Suppressor macrophage treated with lipopolysaccharide for 4 hours (primary cell): Measurements from ENCODE around the gene GNAO1.

Source experiments
- DNase-seq: peaks from one replicate; pipeline ENCODE4 v3.0.0-alpha.2; 2020

Gene GNAO1

DNA sequence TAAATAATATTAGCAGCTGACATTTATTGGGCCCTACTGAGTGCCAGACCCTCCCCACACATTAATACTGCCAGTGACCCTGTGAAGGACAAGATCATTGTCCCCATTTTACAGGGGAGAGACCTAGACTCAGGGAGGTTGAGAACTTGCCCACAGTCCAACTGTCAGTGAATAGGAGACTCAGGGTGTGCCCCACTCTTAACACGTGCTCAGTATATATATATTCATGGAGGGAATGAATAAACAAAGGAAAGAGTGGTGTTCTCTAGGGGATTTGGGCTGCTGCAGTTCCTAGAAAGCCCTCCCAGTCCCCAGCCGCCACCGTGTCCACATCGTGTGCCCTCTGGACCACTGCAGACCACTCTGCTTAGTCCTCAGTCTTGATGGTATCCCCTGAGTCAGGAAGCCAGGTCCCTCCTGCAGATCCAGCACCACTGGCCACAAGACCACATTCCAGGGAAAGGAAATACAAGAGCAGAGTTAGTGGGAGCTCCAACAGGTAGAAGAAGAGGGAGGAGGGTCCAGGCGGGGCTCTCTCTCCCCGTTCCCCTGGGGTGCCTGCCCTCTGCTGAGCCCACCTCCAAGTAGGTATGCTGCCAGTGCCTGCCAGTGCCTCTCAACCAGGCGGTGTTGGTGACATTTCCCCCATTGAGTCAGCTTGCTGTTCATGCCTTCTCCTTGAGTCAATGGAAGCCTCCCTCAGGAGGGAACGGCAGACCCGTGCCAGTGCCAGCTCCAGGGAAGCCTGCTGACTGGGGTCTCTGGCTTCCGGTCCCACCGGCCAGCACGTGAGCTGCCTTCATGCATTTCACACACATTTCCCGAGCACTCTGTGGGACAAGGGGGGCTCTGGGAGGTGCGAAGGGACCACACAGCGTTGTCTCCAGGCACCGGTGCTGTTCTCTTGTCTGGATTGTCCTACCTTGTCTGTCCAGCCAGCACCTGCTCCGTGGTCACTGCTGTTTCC is 75.6 kb downstream of the GNAO1 start:
- DNase-seq: no peak

DNA sequence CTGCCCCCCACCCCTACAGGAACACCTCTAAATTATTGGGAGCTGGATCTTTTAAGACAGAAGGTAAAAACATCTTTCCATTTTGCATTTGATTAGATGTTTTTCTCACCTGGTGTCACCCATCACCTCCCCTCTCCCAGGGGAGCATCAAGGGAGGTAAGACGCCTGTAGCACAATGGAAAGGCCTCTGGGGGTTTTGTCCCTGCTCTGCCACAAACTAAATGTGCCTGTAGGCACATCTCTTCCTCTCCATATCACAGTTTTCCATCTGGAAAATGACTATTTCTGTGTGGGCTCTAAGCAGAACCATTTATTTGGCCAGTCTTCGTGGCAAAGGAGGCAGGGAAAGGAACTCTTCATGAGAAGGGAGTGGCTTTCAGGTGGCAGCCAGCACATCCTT is 76.6 kb downstream of the GNAO1 start:
- no peak for DNase-seq

DNA sequence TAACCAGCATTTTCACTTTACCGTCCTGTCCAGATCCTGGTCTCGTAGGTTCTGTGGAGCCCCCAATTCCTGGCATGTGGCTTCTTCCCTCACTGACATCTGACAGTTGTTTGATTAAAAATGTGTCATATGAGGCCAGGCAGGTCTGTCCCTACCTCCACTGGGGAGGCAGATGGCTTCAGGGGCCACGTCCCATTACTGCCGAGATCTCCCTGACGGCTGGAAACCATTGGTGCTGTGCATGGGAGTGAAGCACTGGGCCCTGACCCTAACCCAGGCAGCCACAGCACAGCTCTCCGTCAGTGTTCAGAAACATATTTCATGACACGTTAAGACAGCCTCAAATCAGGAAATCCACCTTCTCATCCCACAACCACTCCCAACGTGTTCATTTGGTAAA is 77.5 kb downstream of the GNAO1 start:
- DNase-seq: no peak

DNA sequence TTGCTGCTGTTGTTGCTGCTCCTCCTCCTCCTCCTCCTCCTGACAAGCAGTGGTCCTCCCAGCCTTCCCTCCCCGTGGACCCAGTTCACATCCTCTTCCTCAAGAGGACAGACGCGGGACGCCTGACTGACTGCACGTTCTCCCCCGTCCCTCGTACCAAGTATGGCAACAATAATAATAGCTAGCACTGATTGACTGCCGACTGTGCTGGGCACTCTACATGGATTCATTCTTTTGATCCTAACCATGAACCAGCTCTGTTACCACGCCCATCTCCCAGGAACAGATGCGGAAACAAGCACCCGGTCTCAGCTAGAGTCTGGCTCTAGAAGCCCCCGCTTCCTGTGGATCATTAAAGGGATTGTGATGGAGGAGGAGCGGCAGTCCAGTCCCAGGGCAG is 78.0 kb downstream of the GNAO1 start:
- DNase-seq: no peak

DNA sequence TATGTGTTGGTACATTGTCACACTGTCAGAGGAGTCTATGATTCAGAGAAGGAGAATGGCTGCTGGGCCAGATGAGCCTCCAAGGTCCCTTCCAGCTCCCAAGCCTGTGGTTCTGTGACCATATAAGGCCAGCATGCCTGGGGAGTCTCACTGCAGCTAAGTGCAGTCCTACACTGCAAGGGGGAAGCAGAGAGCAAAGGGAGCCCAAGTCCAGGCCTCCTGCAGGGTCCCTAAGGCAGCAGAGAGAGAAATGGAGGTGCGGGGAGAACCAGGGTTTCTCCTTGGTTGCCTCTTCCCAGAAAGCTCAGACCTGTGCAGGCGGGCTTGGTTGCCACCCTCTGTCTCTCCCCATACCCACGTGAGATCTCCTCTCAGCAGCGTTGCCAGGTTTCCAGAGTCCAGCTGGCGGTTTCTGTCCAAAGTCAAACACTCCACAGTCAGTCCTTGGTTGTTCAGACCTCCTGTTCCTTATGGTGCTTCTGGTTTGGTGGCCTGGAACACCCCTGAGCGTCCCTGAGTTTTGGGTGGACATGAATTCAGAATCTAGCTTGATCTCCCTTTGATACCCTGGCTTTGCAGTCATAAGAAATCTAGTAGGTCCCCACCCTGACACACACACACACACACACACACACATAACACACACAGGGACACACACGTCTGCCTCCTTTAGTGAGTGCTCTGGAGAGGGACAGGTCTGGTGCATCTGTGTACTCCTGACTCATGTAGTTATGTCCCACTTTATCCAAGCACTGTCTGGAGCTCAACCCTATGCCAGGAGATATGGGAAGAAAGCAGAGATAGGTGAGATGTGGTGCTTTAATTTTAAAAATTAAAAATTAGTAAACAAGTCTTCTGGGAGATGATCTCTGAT is 78.8 kb downstream of the GNAO1 start:
- DNase-seq: no peak

DNA sequence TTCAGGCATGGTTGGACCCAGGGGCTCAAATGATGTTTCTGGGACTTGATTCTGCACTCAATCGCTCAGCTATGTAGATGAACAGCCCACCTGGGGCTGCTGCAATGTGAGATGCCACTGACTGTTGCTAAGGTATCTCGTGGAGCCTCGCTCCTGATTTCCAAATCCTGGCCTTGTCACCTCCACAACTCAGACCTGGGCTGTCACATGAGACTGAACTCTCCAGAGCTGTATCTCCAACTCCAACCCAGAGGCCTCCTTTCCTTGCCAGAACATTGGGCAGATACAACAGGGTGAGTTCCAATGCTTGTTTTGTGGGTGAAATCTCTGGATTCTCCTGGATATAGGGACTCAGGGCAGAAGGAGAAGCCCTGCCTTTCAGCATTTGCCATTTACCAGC is 79.5 kb downstream of the GNAO1 start:
- DNase-seq: no peak

DNA sequence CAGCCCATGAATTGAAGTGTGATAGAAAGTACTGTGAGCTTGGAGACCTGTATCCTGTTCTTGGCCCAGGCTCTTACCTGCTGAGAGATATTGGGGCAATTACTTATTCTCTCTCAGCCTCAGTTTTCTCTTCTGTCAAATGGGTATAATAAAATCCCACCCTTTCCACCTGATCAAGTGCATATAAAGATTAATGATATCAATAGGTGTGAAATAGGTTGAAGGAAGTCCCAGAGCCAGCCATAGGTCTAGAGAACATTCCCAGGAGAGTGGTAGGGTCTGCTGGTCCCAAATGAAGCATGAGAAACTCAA is 81.2 kb downstream of the GNAO1 start:
- DNase-seq: no peak

DNA sequence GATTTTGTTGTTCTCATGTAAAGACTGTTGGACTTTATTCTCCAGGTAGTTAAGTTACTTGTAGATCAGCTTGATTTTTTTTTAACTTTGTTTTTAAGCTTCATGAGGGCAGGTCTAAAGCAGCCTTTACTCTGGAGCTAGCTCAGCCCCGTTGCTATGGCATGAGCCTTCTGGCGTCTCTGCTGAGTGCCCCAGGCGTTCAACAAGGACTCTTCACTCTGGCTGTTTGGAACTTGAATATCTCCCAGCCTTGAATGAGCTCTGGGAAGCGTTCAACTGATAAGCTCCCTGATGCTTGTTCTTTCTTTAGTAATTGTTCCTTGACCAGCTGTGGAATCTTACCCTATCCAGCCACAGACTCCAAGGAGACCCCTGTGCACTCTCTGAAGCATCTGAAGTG is 82.3 kb downstream of the GNAO1 start:
- no peak for DNase-seq

DNA sequence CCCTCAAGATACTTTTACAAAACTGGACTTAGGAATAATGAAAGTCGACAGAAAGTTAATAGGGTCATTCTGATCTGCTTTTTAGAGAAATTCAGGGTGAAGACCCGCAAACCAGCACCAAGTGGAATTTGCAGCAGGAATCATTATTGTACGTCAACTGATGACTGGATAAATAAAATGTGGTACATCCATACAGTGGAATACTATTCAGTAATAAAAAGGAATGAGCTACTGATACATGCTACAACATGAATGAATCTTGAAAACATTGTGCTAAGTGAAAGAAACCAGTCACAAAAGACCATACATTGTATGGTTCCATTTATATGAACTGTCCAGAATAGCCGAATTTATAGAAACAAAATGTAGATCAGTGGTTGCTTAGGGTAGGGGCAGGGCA is 83.1 kb downstream of the GNAO1 start:
- no peak for DNase-seq

DNA sequence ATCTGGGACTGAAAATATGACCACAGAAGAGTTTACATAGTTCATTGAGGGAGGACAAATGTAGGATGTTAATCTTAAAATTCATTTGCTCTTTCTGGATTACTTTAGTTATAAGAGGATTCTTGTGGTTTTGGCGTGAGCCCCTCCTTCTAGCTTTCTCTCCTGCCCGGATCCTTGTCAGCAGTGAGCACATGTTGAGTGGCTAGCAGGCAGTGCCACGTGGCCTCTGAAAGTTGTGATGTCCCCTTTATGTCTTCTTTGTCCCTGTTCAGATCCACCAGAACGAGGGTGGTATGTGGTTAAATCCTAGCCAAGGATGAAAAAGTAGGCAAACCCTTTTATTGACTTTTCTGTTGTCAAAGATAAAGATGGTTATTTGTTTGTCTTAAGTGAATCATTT is 83.8 kb downstream of the GNAO1 start:
- DNase-seq: no peak

DNA sequence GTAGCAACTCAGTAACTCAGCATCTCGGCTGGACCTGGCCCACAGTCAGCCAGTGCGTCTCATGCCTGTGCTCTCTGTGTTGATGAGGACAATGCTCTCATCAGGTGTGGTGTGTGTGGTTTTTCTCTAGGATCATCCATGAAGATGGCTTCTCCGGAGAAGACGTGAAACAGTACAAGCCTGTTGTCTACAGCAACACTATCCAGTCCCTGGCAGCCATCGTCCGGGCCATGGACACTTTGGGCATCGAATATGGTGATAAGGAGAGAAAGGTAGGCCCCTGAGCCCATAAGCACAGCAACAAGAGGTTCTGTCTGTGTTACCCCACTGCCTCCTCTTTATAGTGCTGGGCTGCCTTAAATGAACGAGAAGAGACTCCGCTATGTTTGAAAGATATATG is 84.5 kb downstream of the GNAO1 start:
- DNase-seq: no peak

DNA sequence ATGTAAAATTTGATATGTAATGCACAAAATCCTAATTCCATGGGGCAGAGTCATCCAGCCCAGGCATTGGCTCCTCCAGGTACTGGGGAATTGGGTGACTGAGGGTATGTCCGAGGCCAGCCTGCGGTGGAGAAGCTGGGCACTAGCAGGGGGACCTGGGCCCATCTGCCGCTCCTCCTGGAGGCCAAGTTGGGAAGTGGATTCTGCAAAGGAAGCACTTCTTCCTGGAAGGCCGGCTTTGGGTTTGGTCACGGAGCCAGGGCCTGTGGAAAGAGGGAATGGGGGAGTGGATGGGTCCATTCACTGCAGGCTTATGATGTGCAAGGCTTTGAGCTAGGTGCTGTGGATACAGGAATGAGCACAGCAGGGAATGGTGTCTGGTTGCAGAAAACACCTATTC is 85.8 kb downstream of the GNAO1 start:
- no peak for DNase-seq

DNA sequence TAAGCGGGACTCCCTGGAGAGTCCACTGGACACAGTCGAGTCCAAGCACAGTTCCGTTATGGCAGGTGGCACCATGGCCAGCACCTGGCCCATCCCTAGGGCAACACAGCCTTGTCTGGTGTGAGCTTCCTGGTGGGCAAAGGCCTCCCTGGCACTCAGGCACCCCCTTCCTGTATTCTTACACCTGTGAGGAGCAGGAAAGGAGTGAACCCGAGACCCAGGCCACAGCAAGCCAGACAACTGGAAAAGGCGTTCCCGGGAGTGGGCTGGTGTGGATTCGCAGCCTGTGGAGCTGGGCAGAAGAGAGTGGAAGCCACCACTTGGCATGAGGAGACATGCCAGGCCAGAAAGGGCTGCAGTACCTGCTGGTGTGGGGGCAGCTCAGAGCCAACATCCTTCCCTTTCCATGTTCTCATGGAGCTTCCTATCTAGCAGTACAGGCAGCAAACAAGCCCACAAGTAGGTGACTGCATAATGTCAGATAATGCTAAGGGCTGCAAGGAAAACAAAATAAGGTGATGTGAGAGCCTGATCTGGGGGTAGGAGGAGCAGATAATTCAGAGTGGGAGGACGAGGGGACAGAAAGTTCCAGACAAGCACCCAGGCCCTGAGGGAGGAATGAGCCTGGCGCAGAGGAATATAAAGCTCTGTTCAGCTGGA is 87.0 kb downstream of the GNAO1 start:
- DNase-seq: no peak

DNA sequence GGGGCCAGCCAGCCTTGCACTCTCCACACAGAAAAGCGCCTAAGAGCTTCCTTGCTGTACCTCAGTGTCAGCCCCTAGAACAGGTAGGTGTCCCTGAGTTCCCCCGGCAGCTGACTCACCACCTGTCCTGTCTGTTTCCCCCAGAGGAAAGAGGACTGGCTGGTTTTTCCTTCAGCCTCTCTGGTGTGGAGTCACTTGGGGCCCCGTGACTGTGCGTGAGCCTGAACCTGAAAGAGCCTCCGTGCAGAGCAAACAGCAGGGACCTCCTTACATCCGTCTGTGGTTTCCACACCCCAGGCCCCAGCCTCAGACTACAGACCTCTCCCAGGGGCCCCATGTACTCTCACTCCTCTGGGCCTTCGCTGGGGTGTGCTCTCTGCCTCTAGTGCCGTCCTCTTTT is 87.8 kb downstream of the GNAO1 start:
- no peak for DNase-seq

DNA sequence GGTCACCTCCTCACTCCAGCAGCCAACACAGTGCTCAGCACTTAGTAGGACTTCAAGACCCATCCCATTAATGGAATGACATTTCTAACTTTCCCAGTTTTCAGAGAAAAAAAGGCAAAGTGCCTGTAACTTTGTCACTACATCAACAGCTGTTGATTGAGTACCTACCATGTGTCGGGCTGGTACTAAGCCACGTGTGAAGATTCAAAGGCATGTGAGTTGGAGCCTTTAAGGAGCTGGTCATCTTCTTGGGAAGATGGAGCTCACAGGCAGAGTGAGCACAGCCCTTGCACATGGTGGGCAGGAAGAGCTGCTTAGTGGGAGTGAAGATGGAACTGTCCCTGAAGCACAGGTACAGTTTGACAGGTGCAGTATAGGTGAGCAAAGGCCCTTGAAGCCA is 88.6 kb downstream of the GNAO1 start:
- no peak for DNase-seq

DNA sequence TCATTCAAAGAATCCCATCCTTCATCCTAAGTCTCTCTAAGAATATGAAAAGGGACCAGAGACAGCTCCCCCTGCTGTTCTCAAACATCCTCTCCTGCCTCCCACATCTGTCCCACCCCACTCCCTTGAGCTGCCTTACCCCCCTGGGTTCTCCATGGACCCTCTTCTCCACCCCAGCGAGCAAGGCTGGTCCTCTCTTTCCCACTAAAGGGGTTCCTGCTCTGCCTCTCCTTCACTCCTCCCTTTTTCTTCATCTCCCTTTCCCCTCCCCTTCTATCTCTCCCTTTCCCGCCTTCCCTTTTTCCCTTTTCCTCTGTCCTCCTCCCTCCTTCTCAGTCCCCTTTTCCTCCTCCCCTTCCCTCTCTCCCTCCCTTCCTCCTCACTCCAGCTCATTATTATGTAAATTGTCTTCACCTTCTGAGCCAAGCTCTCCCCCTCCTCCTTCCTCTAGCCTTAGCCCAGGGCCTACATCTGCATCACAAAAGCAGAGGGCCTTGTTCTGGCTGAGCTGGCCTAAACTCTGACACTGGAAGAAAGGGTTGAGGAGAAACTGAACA is 90.0 kb downstream of the GNAO1 start:
- no peak for DNase-seq

DNA sequence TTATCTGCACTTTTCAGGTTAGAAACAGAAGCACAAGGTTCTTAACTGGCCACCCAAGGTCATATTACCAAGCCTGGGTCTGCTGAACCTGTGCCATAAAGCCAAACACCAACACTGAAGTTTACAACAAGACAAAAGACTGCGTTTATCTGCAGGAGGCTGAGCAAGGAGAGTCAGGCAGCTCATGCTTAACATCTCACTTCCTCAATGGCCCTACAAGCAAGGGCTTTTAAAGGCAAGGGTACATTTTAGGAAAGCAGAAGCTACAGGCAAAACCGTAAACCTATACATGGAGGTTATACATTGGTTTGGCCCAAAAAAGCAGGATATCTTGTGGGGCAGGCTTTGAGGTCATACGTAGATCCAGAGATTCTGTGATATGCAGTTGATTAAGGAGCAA is 91.2 kb downstream of the GNAO1 start:
- DNase-seq: peak; percentile 30

DNA sequence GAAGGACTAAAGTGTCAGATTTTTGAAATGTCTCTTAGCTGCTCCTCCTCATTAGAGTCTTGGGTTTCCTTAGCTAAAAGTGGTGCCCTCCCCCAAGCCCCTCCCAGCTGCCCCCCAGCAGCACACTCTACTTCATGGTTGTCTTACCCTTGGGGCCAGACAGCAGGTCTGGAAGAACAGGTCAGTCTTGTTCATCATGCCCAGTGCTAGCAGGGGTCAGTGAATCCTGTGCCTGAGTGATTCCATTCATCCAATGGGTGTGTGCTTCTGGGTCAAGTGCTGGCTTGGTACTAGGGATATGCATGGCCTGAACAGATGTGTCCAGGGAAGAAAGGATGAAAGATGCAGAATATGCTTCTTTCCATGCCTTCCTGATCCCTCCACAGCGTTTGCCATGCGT is 93.2 kb downstream of the GNAO1 start:
- DNase-seq: no peak

DNA sequence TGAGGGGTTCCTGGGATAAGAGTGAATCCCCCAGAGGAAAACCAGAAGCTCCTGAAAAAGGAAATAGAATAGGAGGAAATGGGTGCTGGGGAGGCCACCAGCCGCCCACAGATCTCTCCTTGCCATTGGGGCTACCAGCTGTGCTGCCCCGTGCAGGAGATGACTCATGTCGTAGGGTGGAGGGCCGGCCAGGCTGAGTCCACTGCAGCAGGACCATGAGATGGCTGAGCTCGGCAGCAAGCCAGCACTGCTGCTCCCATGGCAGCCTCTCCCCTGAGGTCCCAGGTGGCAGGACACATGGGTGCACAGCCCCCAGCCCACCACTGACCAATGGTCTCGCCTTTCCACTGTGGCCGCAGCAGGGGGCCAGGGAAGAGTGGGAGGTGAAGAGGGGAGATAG is 95.5 kb downstream of the GNAO1 start:
- peak; percentile 65 for DNase-seq

DNA sequence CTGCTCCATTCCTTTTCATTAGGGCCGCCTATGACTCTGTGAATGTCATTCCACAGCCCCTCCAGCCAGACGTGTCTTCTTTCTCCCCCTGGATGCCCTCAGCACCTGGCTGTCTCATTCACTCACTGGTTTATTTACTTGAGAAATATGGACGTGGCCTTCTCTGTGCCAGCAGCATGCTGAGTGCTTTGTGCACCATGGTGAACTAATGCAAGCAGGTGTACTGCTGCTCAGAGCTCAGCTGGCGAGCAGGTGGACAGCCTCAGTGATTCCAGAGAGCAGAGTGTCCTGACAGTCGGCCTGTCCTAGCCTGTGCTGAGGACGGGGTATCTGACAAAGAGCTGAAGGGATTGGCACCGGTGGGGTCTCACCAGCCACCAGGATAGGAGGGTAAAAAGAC is 96.7 kb downstream of the GNAO1 start:
- DNase-seq: no peak

DNA sequence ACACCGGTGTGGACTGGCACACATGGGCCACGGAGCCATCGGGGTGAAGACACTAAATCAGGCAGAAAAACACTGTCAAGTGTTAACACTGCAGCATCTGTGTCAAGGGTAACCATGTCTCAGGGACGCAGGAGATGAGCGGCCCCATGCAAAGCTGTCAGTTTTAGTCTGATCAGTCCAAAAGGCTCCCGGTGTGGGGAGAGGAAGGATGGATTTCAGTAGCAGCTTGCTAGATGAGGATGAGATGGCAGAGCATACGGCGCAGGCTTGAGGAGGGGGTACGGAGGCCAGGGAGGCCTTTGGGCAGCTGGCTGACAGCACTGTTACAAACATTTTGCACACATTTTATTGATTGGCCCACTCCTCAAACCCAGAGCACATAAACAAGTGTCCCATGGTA is 98.1 kb downstream of the GNAO1 start:
- no peak for DNase-seq

DNA sequence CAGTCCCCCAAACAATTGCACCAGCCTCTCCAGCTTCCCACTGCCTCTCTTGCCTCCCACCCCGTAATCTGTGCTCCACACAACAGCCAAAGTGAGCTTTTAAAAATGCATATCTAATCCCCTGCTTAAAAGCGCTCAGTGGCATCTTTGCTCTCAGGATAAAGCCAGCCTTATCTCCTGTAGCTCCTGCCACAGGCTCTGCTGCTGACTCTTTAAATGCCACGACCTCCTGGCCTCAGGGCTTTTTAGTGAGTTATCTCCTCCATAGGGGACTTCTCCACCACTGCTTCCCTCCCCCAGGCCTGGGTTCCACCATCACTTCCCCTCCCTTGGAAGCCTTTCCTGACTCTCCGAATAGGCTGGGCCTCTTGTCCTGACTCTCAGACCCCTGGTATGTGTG is 98.6 kb downstream of the GNAO1 start:
- no peak for DNase-seq

DNA sequence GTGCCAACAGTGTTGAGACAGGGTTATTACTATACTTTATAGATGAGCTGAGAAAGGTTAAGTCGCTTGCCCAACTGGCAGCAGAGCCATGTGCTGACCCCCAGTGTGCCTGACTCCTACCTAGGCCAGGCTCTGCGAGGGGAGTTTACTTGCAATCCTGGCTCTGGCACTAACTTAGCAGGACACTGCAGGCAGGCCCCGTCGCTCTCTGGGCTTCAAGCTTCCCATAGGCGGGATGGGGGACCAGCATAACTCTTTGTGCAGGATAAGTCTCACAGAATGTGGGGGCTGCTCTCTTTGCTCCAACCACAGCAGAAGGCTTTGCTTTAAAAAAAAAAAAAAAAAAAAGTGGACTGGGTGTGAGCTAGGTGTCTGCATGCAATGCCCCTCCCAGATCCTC is 102.7 kb downstream of the GNAO1 start:
- no peak for DNase-seq
